Measurements from ENCODE around the gene MACF1. TPM values are rescaled to one million over a fixed set of nuclear protein-coding genes. Genes with fewer than 3 reads are reported as not detected.

Gene MACF1
- total RNA-seq, 2 donors from 2014 or later = 154 to 355 TPM

- H3K27ac ChIP-seq = no peak overlapping the region
- TF ChIP-seq POLR2A (IDR thresholded peaks at IDR 0.05) = no peak
- TF ChIP-seq POLR2AphosphoS5 (IDR thresholded peaks at IDR 0.05) = no peak
- TF ChIP-seq CTCF (IDR thresholded peaks at IDR 0.05) = no peak
- H3K9me3 ChIP-seq = no peaks in the 10 kb centered on the region
- no peak for DNase-seq (ENCODE audit: low spot score)
- no peaks in the 10 kb centered on the region for H3K36me3 ChIP-seq
- 74% methylated on average over 16 of the region's 16 CpGs for WGBS
- no peaks in the 10 kb centered on the region for H3K27me3 ChIP-seq (replicated peaks; ENCODE audit: insufficient read depth)
- intact Hi-C loops (cut with DNase I) = loop anchor here (10.0 kb wide), 1 partner anchor 281 kb away; no protein-coding TSS in a partner anchor
- no peaks in the 10 kb centered on the region for H3K4me1 ChIP-seq (replicated peaks)
- no peak overlapping the region for H3K4me3 ChIP-seq
These were observed 180.8 kb downstream of the MACF1 start for GRCh38 chr1:39385067-39385988.

- Histone ChIP-seq H3K9me3 (no peaks in the 10 kb centered on the region), H3K36me3 (no peaks in the 10 kb centered on the region), H3K4me1 (replicated peaks) (no peaks in the 10 kb centered on the region), H3K27me3 (replicated peaks; ENCODE audit: insufficient read depth) (no peaks in the 10 kb centered on the region), H3K4me3 (no peak overlapping the region), H3K27ac (peak overlapping the region in 1 of 2 donors; percentile 62)
- WGBS = 59% methylated on average over 5 of the region's 5 CpGs
- intact Hi-C loops (cut with DNase I) = loop anchor here (10.0 kb wide), 1 partner anchor 282 kb away; no protein-coding TSS in a partner anchor
- TF ChIP-seq CTCF (IDR thresholded peaks at IDR 0.05) (no peak), POLR2AphosphoS5 (IDR thresholded peaks at IDR 0.05) (no peak), POLR2A (IDR thresholded peaks at IDR 0.05) (no peak)
- DNase-seq (ENCODE audit: low spot score) = no peak
These were observed 182.5 kb downstream of the MACF1 start for GRCh38 chr1:39386997-39387396.

- Histone ChIP-seq H3K9me3 (no peaks in the 10 kb centered on the region), H3K27me3 (replicated peaks; ENCODE audit: insufficient read depth) (no peaks in the 10 kb centered on the region), H3K4me1 (replicated peaks) (no peaks in the 10 kb centered on the region), H3K4me3 (no peak overlapping the region), H3K36me3 (no peaks in the 10 kb centered on the region), H3K27ac (peak overlapping the region in 1 of 2 donors; percentile 62)
- DNase-seq (ENCODE audit: low spot score) = no peak
- intact Hi-C loops (cut with DNase I) = loop anchor here (10.0 kb wide), 1 partner anchor 283 kb away; no protein-coding TSS in a partner anchor
- 88% methylated on average over 4 of the region's 4 CpGs for WGBS
- TF ChIP-seq POLR2A (IDR thresholded peaks at IDR 0.05) (no peak), CTCF (IDR thresholded peaks at IDR 0.05) (no peak), POLR2AphosphoS5 (IDR thresholded peaks at IDR 0.05) (no peak)
These were observed 183.0 kb downstream of the MACF1 start for GRCh38 chr1:39387452-39387851.

GRCh38 chr1:39391691-39392679, 187.5 kb downstream of the MACF1 start:
- DNase-seq (ENCODE audit: low spot score) = no peak
- Histone ChIP-seq H3K9me3 (no peaks in the 10 kb centered on the region), H3K27me3 (replicated peaks; ENCODE audit: insufficient read depth) (no peaks in the 10 kb centered on the region), H3K27ac (peak overlapping the region in 1 of 2 donors; percentile 51), H3K4me1 (replicated peaks) (peaks cover 9% of the 10 kb centered on the region), H3K36me3 (no peaks in the 10 kb centered on the region), H3K4me3 (no peak overlapping the region)
- 40% methylated on average over 5 of the region's 5 CpGs for WGBS
- intact Hi-C loops (cut with DNase I) = no loop called here
- TF ChIP-seq CTCF (IDR thresholded peaks at IDR 0.05) (no peak), POLR2A (IDR thresholded peaks at IDR 0.05) (no peak), POLR2AphosphoS5 (IDR thresholded peaks at IDR 0.05) (no peak)

All from prostate gland (tissue), 2 donors.